ENCODE measurements around the gene GORAB. TPM values are rescaled to one million over a fixed set of nuclear protein-coding genes. Genes with fewer than 3 reads are reported as not detected.
A peak's percentile ranks its signal among the peaks of the same experiment; 100 is the strongest.

Gene GORAB
- total and polyA plus RNA-seq, 4 donors = 7.6 to 17.3 (median 11.9) TPM

- Histone ChIP-seq H3K9ac (ENCODE audit: insufficient read depth in 1 of 2, low read length in 2 of 2) (no peak overlapping the region), H3K27me3 (ENCODE audit: control insufficient read depth in 3 of 3, insufficient read depth in 3 of 3, low read length in 2 of 3) (no peaks in the 10 kb centered on the region), H3K9me3 (ENCODE audit: control insufficient read depth in 4 of 4, insufficient read depth in 3 of 4, low read length in 3 of 4) (no peaks in the 10 kb centered on the region), H3K4me1 (ENCODE audit: control insufficient read depth in 5 of 5, insufficient read depth in 5 of 5, low read length in 5 of 5) (peaks cover 0 to 9% (median 7%) of the 10 kb centered on the region in 5 donors), H3K27ac (ENCODE audit: low read depth in 1 of 2, low read length in 1 of 2) (no peak overlapping the region), H3K4me3 (no peak overlapping the region), H3K36me3 (ENCODE audit: control insufficient read depth in 4 of 4, insufficient read depth in 4 of 4, low read length in 4 of 4) (peaks cover 0 to 13% (median 4%) of the 10 kb centered on the region in 4 donors)
- DNase-seq (no peak), ATAC-seq (ENCODE audit: insufficient read depth, low FRiP score) (no peak)
- TF ChIP-seq, protein P1, sequence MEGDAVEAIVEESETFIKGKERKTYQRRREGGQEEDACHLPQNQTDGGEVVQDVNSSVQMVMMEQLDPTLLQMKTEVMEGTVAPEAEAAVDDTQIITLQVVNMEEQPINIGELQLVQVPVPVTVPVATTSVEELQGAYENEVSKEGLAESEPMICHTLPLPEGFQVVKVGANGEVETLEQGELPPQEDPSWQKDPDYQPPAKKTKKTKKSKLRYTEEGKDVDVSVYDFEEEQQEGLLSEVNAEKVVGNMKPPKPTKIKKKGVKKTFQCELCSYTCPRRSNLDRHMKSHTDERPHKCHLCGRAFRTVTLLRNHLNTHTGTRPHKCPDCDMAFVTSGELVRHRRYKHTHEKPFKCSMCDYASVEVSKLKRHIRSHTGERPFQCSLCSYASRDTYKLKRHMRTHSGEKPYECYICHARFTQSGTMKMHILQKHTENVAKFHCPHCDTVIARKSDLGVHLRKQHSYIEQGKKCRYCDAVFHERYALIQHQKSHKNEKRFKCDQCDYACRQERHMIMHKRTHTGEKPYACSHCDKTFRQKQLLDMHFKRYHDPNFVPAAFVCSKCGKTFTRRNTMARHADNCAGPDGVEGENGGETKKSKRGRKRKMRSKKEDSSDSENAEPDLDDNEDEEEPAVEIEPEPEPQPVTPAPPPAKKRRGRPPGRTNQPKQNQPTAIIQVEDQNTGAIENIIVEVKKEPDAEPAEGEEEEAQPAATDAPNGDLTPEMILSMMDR (IDR thresholded peaks at IDR 0.05; ENCODE audit: control extremely low read depth, extremely low read depth) = no peak
- WGBS, 2 donors = 95 to 96% methylated on average over 2 of the region's 2 CpGs
Measured at GRCh38 chr1:170535418-170535817, 3.5 kb downstream of the GORAB start.

- Histone ChIP-seq H3K4me1 (ENCODE audit: control insufficient read depth in 5 of 5, insufficient read depth in 5 of 5, low read length in 5 of 5) (peaks cover 0 to 9% (median 7%) of the 10 kb centered on the region in 5 donors), H3K36me3 (ENCODE audit: control insufficient read depth in 4 of 4, insufficient read depth in 4 of 4, low read length in 4 of 4) (peaks cover 3 to 21% (median 8%) of the 10 kb centered on the region in 4 donors), H3K9me3 (ENCODE audit: control insufficient read depth in 4 of 4, insufficient read depth in 3 of 4, low read length in 3 of 4) (no peaks in the 10 kb centered on the region), H3K9ac (ENCODE audit: insufficient read depth in 1 of 2, low read length in 2 of 2) (no peak overlapping the region), H3K27ac (ENCODE audit: low read depth in 1 of 2, low read length in 1 of 2) (peak overlapping the region in 1 of 2 donors; percentile 49), H3K27me3 (ENCODE audit: control insufficient read depth in 3 of 3, insufficient read depth in 3 of 3, low read length in 2 of 3) (no peaks in the 10 kb centered on the region), H3K4me3 (no peak overlapping the region)
- TF ChIP-seq, protein P1 (IDR thresholded peaks at IDR 0.05; ENCODE audit: control extremely low read depth, extremely low read depth) = no peak
- WGBS, 2 donors = 91 to 100% methylated on average over 1 of the region's 1 CpG
- ATAC-seq (ENCODE audit: insufficient read depth, low FRiP score) (no peak), DNase-seq (no peak)
Measured at GRCh38 chr1:170536924-170537551, 5.1 kb downstream of the GORAB start.

DNA sequence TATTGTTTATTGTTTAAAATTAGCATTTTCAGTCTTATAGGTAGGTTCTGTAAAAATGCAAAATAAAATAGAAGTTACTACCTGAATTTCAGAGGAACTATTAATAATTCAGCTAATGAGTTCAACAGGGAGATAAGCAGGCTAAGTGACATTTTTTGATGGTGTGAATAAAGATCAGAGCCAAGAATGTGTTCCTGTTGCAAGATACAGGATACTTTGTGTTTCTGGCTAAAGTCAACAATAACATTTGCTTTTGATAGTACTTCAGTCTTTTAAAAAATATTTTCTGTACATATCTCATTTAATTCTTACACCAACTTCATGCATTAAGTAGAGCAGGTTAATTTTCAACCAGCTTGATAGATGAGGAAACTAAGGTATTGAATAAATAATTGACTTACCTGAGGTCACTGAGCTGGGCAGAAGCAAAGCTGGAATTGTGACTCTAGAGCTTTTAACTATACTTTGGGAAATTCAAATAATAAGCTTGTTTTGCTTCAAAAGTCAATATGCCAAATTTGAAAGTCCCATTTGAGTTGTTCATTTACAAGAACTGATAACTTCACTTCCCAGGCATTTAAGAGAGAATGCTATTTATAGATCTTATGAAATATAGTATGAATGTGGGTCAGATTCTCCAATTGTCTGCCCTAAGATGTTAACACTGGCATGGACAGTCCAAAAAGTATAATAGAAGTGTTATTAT lies 6.0 kb downstream of the GORAB start:
- Histone ChIP-seq H3K36me3 (ENCODE audit: control insufficient read depth in 4 of 4, insufficient read depth in 4 of 4, low read length in 4 of 4) (peaks cover 3 to 23% (median 15%) of the 10 kb centered on the region in 4 donors), H3K9me3 (ENCODE audit: control insufficient read depth in 4 of 4, insufficient read depth in 3 of 4, low read length in 3 of 4) (no peaks in the 10 kb centered on the region), H3K4me3 (no peak overlapping the region), H3K27me3 (ENCODE audit: control insufficient read depth in 3 of 3, insufficient read depth in 3 of 3, low read length in 2 of 3) (no peaks in the 10 kb centered on the region), H3K9ac (ENCODE audit: insufficient read depth in 1 of 2, low read length in 2 of 2) (no peak overlapping the region), H3K4me1 (ENCODE audit: control insufficient read depth in 5 of 5, insufficient read depth in 5 of 5, low read length in 5 of 5) (peaks cover 0 to 9% (median 5%) of the 10 kb centered on the region in 5 donors), H3K27ac (ENCODE audit: low read depth in 1 of 2, low read length in 1 of 2) (peak overlapping the region in 1 of 2 donors; percentile 49)
- TF ChIP-seq, protein P1 (IDR thresholded peaks at IDR 0.05; ENCODE audit: control extremely low read depth, extremely low read depth) = no peak
- DNase-seq (no peak), ATAC-seq (ENCODE audit: insufficient read depth, low FRiP score) (peak; percentile 41)
